CD4-positive, alpha-beta T cell (primary cell): ENCODE measurements around the gene AHRR. TPM values are rescaled to one million over a fixed set of nuclear protein-coding genes. Genes with fewer than 3 reads are reported as not detected.

Experiments used
- ATAC-seq: fragments of 200-7000 bp; cut with Tn5 transposase; one replicate; pipeline ENCODE4 v1.10.0; 2022; ENCODE audit warnings: mild to moderate bottlenecking; ENCODE audit not compliant: poor library complexity
- CTCF ChIA-PET: fragments of 350-600 bp; sonication (Branson Sonifier 250); formaldehyde crosslinking; loops from one replicate; lab custom pipeline; 2021; ENCODE audit warnings: antibody characterized with exemption, inconsistent platforms; lab: Charles Lee
- POLR2A ChIA-PET: fragments of 350-600 bp; sonication (Branson Sonifier 250); formaldehyde crosslinking; loops from one replicate; lab custom pipeline; 2021; ENCODE audit warnings: antibody characterized with exemption, inconsistent platforms; lab: Charles Lee
- DNase-seq, 14 experiments: peaks; one replicate each; pipeline ENCODE4 v3.0.0-alpha.2; 2013 to 2020; ENCODE audit warnings: mixed read lengths in 2 of 14
- H3K27ac ChIP-seq, 2 donors: one replicate each; pipeline versions ENCODE4 v1.5.1 to v1.7.0; 2013; ENCODE audit warnings: low read length in 2 of 2, low read depth in 1 of 2, mild to moderate bottlenecking in 1 of 2
- H3K27me3 ChIP-seq, 2 experiments: 1 replicate in 1 of 2; 2 replicates in 1 of 2; pipeline versions ENCODE4 v1.6.1 to v1.7.0; 2013; ENCODE audit warnings: low read length in 2 of 2, control low read depth in 1 of 2, mild to moderate bottlenecking in 1 of 2, moderate library complexity in 1 of 2; ENCODE audit not compliant: insufficient read depth in 2 of 2, control insufficient read depth in 1 of 2
- H3K36me3 ChIP-seq: one replicate; pipeline ENCODE4 v1.6.1; 2013; ENCODE audit warnings: low read length, control low read depth; ENCODE audit not compliant: insufficient read depth
- H3K4me1 ChIP-seq: one replicate; pipeline ENCODE4 v1.6.1; 2013; ENCODE audit warnings: low read length, control low read depth; ENCODE audit not compliant: insufficient read depth
- H3K4me3 ChIP-seq: one replicate; pipeline ENCODE4 v1.5.1; 2013; ENCODE audit warnings: mild to moderate bottlenecking, low read length, moderate library complexity
- H3K9me3 ChIP-seq, 2 experiments: 1 replicate in 1 of 2; 2 replicates in 1 of 2; pipeline versions ENCODE4 v1.6.1 to v1.7.0; 2013; ENCODE audit warnings: low read length in 2 of 2, mild to moderate bottlenecking in 2 of 2, control low read depth in 1 of 2, moderate library complexity in 1 of 2; ENCODE audit not compliant: control insufficient read depth in 1 of 2, insufficient read depth in 1 of 2
- H3K27ac Mint-ChIP-seq: one replicate; pipeline ENCODE4 v1.8.0; 2020; ENCODE audit warnings: mixed read lengths
- H3K27me3 Mint-ChIP-seq: one replicate; pipeline ENCODE4 v1.8.0; 2021; ENCODE audit warnings: mixed read lengths
- H3K36me3 Mint-ChIP-seq: one replicate; pipeline ENCODE4 v1.8.0; 2021; ENCODE audit warnings: low read depth, mixed read lengths
- H3K4me1 Mint-ChIP-seq: one replicate; pipeline ENCODE4 v1.8.0; 2021; ENCODE audit warnings: low read depth, mixed read lengths
- H3K4me3 Mint-ChIP-seq: one replicate; pipeline ENCODE4 v1.8.0; 2020; ENCODE audit warnings: mild to moderate bottlenecking, mixed read lengths
- H3K9me3 Mint-ChIP-seq: one replicate; pipeline ENCODE4 v1.8.0; 2020; ENCODE audit warnings: mixed read lengths
- intact Hi-C, 2 experiments: fragments of 100-400 bp; cut with DNase I in 1 of 2; cut with micrococcal nuclease in 1 of 2; formaldehyde crosslinking; loops; one replicate each; pipeline versions ENCODE4 v1.15.1 to v1.9.0; 2023 to 2025; cut with DNase I, micrococcal nuclease
- total RNA-seq, 174 experiments: library from RNA in 2 of 174; stranded (reverse) in 2 of 174; gene quantifications; one replicate each; pipeline ENCODE4 v1.2.3 and lab custom pipeline; 2021 to 2026
- TF ChIP-seq, protein P1 (sequence below): fragments of 200-600 bp; IDR thresholded peaks from one replicate; pipeline ENCODE4 v1.8.0; 2022; ENCODE audit warnings: antibody characterized with exemption, mild to moderate bottlenecking

AHRR gene
- total RNA-seq, 2 experiments from 2014 or later = 0.45 to 0.63 TPM

DNA sequence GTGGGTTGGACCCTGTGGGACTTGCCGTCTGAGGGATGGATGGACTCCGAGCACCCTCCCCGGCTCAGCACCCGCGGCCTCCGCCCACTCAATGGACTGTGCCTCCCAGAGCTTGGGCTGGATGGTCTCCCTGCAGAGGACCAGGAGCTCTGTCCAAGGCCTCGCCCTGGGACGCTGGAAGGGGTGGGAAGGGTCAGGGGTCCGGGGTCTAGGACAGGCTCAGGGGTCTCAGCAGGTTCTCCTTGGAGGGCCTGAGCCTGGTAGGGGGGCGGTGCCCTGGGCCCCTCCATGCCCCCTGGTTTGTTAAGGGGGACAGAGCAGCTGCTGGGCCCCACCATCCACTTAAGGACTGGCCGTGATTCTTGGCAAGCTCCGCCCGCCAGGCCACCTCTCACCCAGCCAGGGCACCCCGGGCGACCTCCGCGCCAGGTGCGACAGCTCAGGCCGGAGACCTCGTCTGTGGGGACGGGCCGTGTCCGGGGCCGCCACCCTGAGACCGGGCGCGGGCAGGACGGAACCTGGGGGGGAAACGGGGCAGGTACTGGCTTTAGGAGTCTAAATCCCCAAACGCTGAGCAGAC, 150.7 kb downstream of the AHRR start:
- CTCF ChIA-PET = interaction anchor here (1.2 kb wide), 1 partner anchor 25 kb away, joined by 4 read pairs; no protein-coding TSS in a partner anchor
- H3K36me3 Mint-ChIP-seq = peaks cover 16% of the 10 kb centered on the region
- intact Hi-C loops = loop anchor here (1.0 to 5.0 kb wide), 5 partner anchors 8 to 250 kb away; partner anchors contain the start of gene PDCD6 (in 1 of the 2)
- Histone ChIP-seq H3K27me3 (peaks cover 12 to 14% of the 10 kb centered on the region in 2 experiments), H3K4me3 (peak overlapping the region; percentile 63), H3K4me1 (peaks cover 42% of the 10 kb centered on the region), H3K27ac (peak overlapping the region in 1 of 2 donors; percentile 74), H3K9me3 (peaks cover 0 to 13% of the 10 kb centered on the region in 2 experiments), H3K36me3 (peaks cover 14% of the 10 kb centered on the region)
- peaks cover 27% of the 10 kb centered on the region for H3K4me1 Mint-ChIP-seq
- ATAC-seq = peak; percentile 1
- DNase-seq = peak in 3 of 14 experiments; percentile 9 to 23 (median 11)
- peak overlapping the region; percentile 87 for H3K4me3 Mint-ChIP-seq
- peak overlapping the region; percentile 87 for H3K27ac Mint-ChIP-seq
- TF ChIP-seq, protein P1, sequence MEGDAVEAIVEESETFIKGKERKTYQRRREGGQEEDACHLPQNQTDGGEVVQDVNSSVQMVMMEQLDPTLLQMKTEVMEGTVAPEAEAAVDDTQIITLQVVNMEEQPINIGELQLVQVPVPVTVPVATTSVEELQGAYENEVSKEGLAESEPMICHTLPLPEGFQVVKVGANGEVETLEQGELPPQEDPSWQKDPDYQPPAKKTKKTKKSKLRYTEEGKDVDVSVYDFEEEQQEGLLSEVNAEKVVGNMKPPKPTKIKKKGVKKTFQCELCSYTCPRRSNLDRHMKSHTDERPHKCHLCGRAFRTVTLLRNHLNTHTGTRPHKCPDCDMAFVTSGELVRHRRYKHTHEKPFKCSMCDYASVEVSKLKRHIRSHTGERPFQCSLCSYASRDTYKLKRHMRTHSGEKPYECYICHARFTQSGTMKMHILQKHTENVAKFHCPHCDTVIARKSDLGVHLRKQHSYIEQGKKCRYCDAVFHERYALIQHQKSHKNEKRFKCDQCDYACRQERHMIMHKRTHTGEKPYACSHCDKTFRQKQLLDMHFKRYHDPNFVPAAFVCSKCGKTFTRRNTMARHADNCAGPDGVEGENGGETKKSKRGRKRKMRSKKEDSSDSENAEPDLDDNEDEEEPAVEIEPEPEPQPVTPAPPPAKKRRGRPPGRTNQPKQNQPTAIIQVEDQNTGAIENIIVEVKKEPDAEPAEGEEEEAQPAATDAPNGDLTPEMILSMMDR = no peak
- peaks cover 13% of the 10 kb centered on the region for H3K27me3 Mint-ChIP-seq
- POLR2A ChIA-PET = interaction anchor here (0.6 to 3.2 kb wide), 8 partner anchors 8 to 140 kb away, joined by 3 to 22 read pairs (median 4); partner anchors contain the start of genes CEP72 and EXOC3
- no peaks in the 10 kb centered on the region for H3K9me3 Mint-ChIP-seq

DNA sequence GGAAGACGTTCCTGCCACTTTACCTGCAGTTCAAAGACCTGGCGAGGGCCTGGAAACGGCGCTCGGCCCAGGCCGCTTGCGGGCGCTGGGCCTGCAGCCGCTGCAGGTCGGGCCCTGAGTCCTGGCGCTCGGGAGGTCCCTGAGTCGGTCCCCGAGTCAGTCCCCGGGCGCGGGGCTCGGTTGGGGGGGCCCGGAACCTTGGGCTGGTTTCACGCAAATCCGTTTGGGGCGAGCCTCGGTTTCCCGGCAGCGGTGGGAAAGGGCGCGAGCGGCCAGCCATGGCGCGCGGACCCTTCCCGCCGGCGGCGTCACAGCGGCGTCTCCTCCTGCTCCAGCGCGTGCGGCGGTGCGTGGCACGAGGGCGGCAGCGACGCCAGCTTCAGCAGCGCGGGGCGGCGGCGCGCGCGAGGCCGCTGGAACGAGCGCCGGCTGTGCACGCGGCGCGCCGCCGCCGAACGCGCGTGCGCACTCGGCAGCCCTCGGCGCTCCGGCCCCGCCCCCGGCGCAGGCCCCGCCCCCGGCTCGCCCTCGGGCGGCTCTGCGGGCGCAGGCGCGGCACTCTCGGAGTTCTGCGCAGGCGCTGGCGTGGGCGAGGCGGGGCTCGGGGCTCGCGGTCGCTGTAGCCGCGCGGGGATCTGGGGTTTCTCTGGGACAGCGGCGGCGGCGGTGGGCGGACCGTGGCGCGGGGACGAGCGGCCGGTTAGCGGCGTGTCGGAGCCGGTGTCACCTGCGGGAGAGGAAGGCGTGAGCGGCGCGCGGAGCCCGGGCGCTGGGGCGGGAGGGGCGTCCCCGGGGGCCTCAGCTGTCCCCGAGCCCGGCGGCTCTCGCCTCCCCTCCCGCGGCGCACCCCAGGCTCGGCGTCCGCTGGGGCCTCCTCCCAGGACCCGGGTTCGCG, 151.4 kb downstream of the AHRR start:
- DNase-seq = peak; percentile 76 to 95 (median 86)
- POLR2A ChIA-PET = interaction anchor here (0.8 to 3.2 kb wide), 7 partner anchors 9 to 1328 kb away, joined by 3 to 22 read pairs (median 4); partner anchors contain the start of genes CEP72 and NDUFS6
- Mint-ChIP-seq H3K27me3 (peaks cover 20% of the 10 kb centered on the region), H3K4me3 (peak overlapping the region; percentile 87), H3K9me3 (no peaks in the 10 kb centered on the region), H3K4me1 (peaks cover 27% of the 10 kb centered on the region), H3K27ac (peak overlapping the region; percentile 87), H3K36me3 (peaks cover 16% of the 10 kb centered on the region)
- peak overlapping the region in 1 of 2 donors; percentile 74 for H3K27ac ChIP-seq
- peaks cover 13% of the 10 kb centered on the region for H3K36me3 ChIP-seq
- peaks cover 14 to 16% of the 10 kb centered on the region in 2 experiments for H3K27me3 ChIP-seq
- H3K4me3 ChIP-seq = peak overlapping the region; percentile 75
- H3K9me3 ChIP-seq = peaks cover 0 to 19% of the 10 kb centered on the region in 2 experiments
- intact Hi-C loops = loop anchor here (1.0 to 5.0 kb wide), 5 partner anchors 9 to 251 kb away; partner anchors contain the start of gene PDCD6 (in 1 of the 2)
- peak; percentile 84 for ATAC-seq
- TF ChIP-seq, protein P1 = no peak
- CTCF ChIA-PET = no interaction called here
- peaks cover 42% of the 10 kb centered on the region for H3K4me1 ChIP-seq

DNA sequence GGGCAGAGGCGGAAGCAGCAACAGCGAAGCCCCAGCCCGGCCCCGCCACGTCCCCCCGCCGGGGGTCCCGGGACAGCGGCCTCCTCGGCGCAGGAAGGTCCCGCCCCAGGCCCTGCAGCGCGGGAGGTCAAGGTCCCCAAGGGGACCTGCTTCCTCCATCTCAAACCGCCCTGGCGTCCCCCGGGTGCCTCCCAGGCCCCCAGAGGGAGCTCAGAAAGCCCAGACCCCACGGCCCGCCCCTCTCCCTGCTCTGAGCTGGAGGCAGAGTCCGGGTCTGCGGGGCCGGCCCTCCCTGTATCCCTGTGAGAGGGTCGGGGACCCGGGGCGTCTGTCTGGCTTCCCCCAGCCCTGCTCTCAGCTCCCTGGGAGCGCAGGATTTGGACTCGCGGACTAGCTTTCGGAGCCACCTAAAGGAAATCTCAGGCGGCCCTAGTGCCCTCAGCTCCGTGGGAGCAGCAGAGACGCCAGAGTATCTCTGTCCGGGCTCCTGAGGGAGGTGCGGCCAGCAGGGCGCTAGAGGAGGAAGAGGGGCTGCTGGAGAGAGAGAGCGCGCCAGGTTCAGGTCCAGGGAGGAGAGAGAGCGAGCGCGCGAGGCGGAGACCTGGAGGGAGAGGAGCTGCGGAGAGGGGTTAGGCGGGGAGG, 152.2 kb downstream of the AHRR start:
- no peak overlapping the region for H3K27ac ChIP-seq
- H3K4me1 Mint-ChIP-seq = peaks cover 27% of the 10 kb centered on the region

More for the DNA sequence above, 152.2 kb downstream of the AHRR start:
- peaks cover 13% of the 10 kb centered on the region for H3K36me3 ChIP-seq
- H3K27me3 ChIP-seq = peaks cover 18% of the 10 kb centered on the region in 2 experiments
- DNase-seq (peak in 8 of 14 experiments; percentile 8 to 54 (median 33)), ATAC-seq (no peak)
- H3K9me3 ChIP-seq = peaks cover 0 to 26% of the 10 kb centered on the region in 2 experiments
- Mint-ChIP-seq H3K27me3 (peaks cover 20% of the 10 kb centered on the region), H3K4me3 (peak overlapping the region; percentile 89), H3K36me3 (peaks cover 16% of the 10 kb centered on the region), H3K27ac (peak overlapping the region; percentile 15), H3K9me3 (no peaks in the 10 kb centered on the region)
- intact Hi-C loops = loop anchor here in 1 of 2 experiments (2.0 to 5.0 kb wide), 3 partner anchors 137 to 251 kb away; partner anchors contain the start of gene PDCD6
- POLR2A ChIA-PET = interaction anchor here (0.8 to 3.2 kb wide), 4 partner anchors 10 to 1327 kb away, joined by 3 to 22 read pairs (median 10); partner anchors contain the start of gene NDUFS6
- peaks cover 42% of the 10 kb centered on the region for H3K4me1 ChIP-seq
- TF ChIP-seq, protein P1 = no peak
- peak overlapping the region; percentile 75 for H3K4me3 ChIP-seq
- CTCF ChIA-PET = no interaction called here
